Muscle of leg (tissue), 16 donors: ENCODE measurements around the gene DTYMK. TPM values are rescaled to one million over a fixed set of nuclear protein-coding genes. Genes with fewer than 3 reads are reported as not detected.
"Not testable (repeated sequence)": the region's sequence is repeated elsewhere in the genome, so short reads cannot be mapped to it uniquely, and the experiment has no call there.

ENCODE experiments used
- DNase-seq: peaks from one replicate; pipeline ENCODE4 v3.0.0; 2013
- H3K27ac ChIP-seq: one replicate; pipeline ENCODE4 v1.5.1; 2013; ENCODE audit warnings: mild to moderate bottlenecking, low read length, control low read depth
- H3K27me3 ChIP-seq: one replicate; pipeline ENCODE4 v1.6.1; 2013; ENCODE audit warnings: low read length; ENCODE audit not compliant: control insufficient read depth, insufficient read depth
- H3K36me3 ChIP-seq: one replicate; pipeline ENCODE4 v1.6.1; 2013; ENCODE audit warnings: low read length; ENCODE audit not compliant: control insufficient read depth, insufficient read depth
- H3K4me1 ChIP-seq: one replicate; pipeline ENCODE4 v1.6.1; 2013; ENCODE audit warnings: low read length; ENCODE audit not compliant: control insufficient read depth, insufficient read depth
- H3K4me3 ChIP-seq: one replicate; pipeline ENCODE4 v1.5.1; 2013; ENCODE audit warnings: low read length, control low read depth
- H3K9me3 ChIP-seq: replicated peaks from 2 replicates; pipeline ENCODE4 v1.6.1; 2013; ENCODE audit warnings: low read depth, low read length; ENCODE audit not compliant: control insufficient read depth
- WGBS: methylation state at CpG from one replicate; pipeline ENCODE4 v1.1.5; 2013; ENCODE audit warnings: missing lambda C conversion rate; ENCODE audit not compliant: insufficient coverage; 5-methylcytosine and 5-hydroxymethylcytosine counted together
- long read RNA-seq, 11 donors: transcript quantifications; one replicate each; lab custom pipeline, GENCODE V29; 2026
- polyA plus RNA-seq, 8 donors: library from polyadenylated mRNA; unstranded; fragments of 120-200 nt; gene quantifications; one replicate each; pipeline versions ENCODE4 v1.2.1 to v1.2.3, GENCODE V29; 2013; ENCODE audit warnings: inconsistent platforms in 1 of 8, low replicate concordance in 1 of 8; ENCODE audit not compliant: insufficient read length in 8 of 8, insufficient read depth in 1 of 8
- total RNA-seq: library from RNA; stranded (reverse); fragments of 120-200 nt; gene quantifications from one replicate; pipeline ENCODE4 v1.2.4, GENCODE V29; 2013

Gene DTYMK
- total RNA-seq = 22.7 TPM
- 10 to 100 TPM; 24.9 to 35.1 (median 28.6) TPM for polyA plus RNA-seq
- long read RNA-seq, donor 1, partial matches to known transcripts = 8 of 12 reads
- long read RNA-seq, donor 1, other reads (novel, unspliced or antisense) = 0 of 12 reads
- long read RNA-seq, donor 2, partial matches to known transcripts = 0 of 3 reads
- long read RNA-seq, donor 2, other reads (novel, unspliced or antisense) = 0 of 3 reads
- long read RNA-seq, donor 3, transcript DTYMK-201 (5 exons, 1,232 nt) = major isoform, 12 of 33 reads
- long read RNA-seq, donor 3, partial matches to known transcripts = 17 of 33 reads
- long read RNA-seq, donor 3, other reads (novel, unspliced or antisense) = 0 of 33 reads
- long read RNA-seq, donor 4, transcript DTYMK-202 (4 exons, 1,089 nt) = minor isoform, 6 of 19 reads
- long read RNA-seq, donor 4, transcript DTYMK-201 (5 exons, 1,232 nt) = major isoform, 13 of 19 reads
- long read RNA-seq, donor 4, partial matches to known transcripts = 0 of 19 reads
- long read RNA-seq, donor 4, other reads (novel, unspliced or antisense) = 0 of 19 reads
- long read RNA-seq, donor 5, transcript DTYMK-201 (5 exons, 1,232 nt) = major isoform, 31 of 78 reads
- long read RNA-seq, donor 5, transcript DTYMK-202 (4 exons, 1,089 nt) = minor isoform, 5 of 78 reads
- long read RNA-seq, donor 5, partial matches to known transcripts = 40 of 78 reads
- long read RNA-seq, donor 5, other reads (novel, unspliced or antisense) = 0 of 78 reads
- long read RNA-seq, donor 6, transcript DTYMK-202 (4 exons, 1,089 nt) = minor isoform, 5 of 35 reads
- long read RNA-seq, donor 6, transcript DTYMK-201 (5 exons, 1,232 nt) = major isoform, 18 of 35 reads
- long read RNA-seq, donor 6, partial matches to known transcripts = 12 of 35 reads
- long read RNA-seq, donor 6, other reads (novel, unspliced or antisense) = 0 of 35 reads
- long read RNA-seq, donor 7, transcript DTYMK-201 (5 exons, 1,232 nt) = major isoform, 10 of 29 reads
- long read RNA-seq, donor 7, partial matches to known transcripts = 15 of 29 reads
- long read RNA-seq, donor 7, other reads (novel, unspliced or antisense) = 0 of 29 reads
- long read RNA-seq, donor 8, partial matches to known transcripts = 0 of 3 reads
- long read RNA-seq, donor 8, other reads (novel, unspliced or antisense) = 0 of 3 reads
- long read RNA-seq, donor 9, transcript DTYMK-201 (5 exons, 1,232 nt) = major isoform, 9 of 34 reads
- long read RNA-seq, donor 9, partial matches to known transcripts = 21 of 34 reads
- long read RNA-seq, donor 9, other reads (novel, unspliced or antisense) = 0 of 34 reads
- long read RNA-seq, donor 10, transcript DTYMK-202 (4 exons, 1,089 nt) = minor isoform, 5 of 36 reads
- long read RNA-seq, donor 10, transcript DTYMK-201 (5 exons, 1,232 nt) = major isoform, 16 of 36 reads
- long read RNA-seq, donor 10, partial matches to known transcripts = 15 of 36 reads
- long read RNA-seq, donor 10, other reads (novel, unspliced or antisense) = 0 of 36 reads
- long read RNA-seq, donor 11, partial matches to known transcripts = 16 of 21 reads
- long read RNA-seq, donor 11, other reads (novel, unspliced or antisense) = 0 of 21 reads

- peaks cover 56% of the 10 kb centered on the region for H3K36me3 ChIP-seq
- H3K27ac ChIP-seq = peak within 1 kb of the TSS; percentile 75
- WGBS = under 1% methylated on average over 102 of the region's 102 CpGs
- H3K27me3 ChIP-seq = no peaks in the 10 kb centered on the region
- peak within 1 kb of the TSS; percentile 74 for H3K4me3 ChIP-seq
- H3K4me1 ChIP-seq = peaks cover 19% of the 10 kb centered on the region
- no peaks in the 10 kb centered on the region for H3K9me3 ChIP-seq
- peak; percentile 99 for DNase-seq
Observed at GRCh38 chr2:241686650-241687425, at the start of gene DTYMK. Gene DTYMK, minus strand, starts transcription at chr2:241686815. Its CDS starts 32 bp downstream, at chr2:241686783.

- Histone ChIP-seq H3K36me3 (peaks cover 14% of the 10 kb centered on the region), H3K27me3 (no peaks in the 10 kb centered on the region), H3K9me3 (no peaks in the 10 kb centered on the region), H3K4me3 (no peak overlapping the region), H3K27ac (no peak overlapping the region), H3K4me1 (peaks cover 10% of the 10 kb centered on the region)
- DNase-seq = no peak
- WGBS = 100% methylated on average over 1 of the region's 3 CpGs
Observed at GRCh38 chr2:241736111-241736510, 49.5 kb upstream of the DTYMK start.

- DNase-seq = peak; percentile 94
- Histone ChIP-seq H3K27ac (peak within 1 kb of the TSS; percentile 81), H3K27me3 (no peaks in the 10 kb centered on the region), H3K9me3 (no peaks in the 10 kb centered on the region), H3K36me3 (peaks cover 14% of the 10 kb centered on the region), H3K4me1 (peaks cover 10% of the 10 kb centered on the region), H3K4me3 (peak within 1 kb of the TSS; percentile 76)
- WGBS = under 1% methylated on average over 98 of the region's 98 CpGs
Observed at GRCh38 chr2:241734467-241735208, 48.0 kb upstream of the DTYMK start, which contains the start of gene D2HGDH. Gene D2HGDH, plus strand, starts transcription at chr2:241734630. Its CDS starts 595 bp downstream, at chr2:241735225.

- Histone ChIP-seq H3K36me3 (peaks cover 13% of the 10 kb centered on the region), H3K4me3 (peak overlapping the region; percentile 47), H3K27me3 (no peaks in the 10 kb centered on the region), H3K27ac (no peak overlapping the region), H3K4me1 (peaks cover 10% of the 10 kb centered on the region), H3K9me3 (no peaks in the 10 kb centered on the region)
- 2% methylated on average over 25 of the region's 25 CpGs for WGBS
- DNase-seq = no peak
Observed at GRCh38 chr2:241734208-241734466, 47.5 kb upstream of the DTYMK start.

GRCh38 chr2:241733391-241734207, 47.0 kb upstream of the DTYMK start:
- no peaks in the 10 kb centered on the region for H3K27me3 ChIP-seq
- DNase-seq = peak; percentile 12
- H3K36me3 ChIP-seq = peaks cover 8% of the 10 kb centered on the region
- peaks cover 10% of the 10 kb centered on the region for H3K4me1 ChIP-seq
- H3K27ac ChIP-seq = no peak overlapping the region
- no peaks in the 10 kb centered on the region for H3K9me3 ChIP-seq
- 68% methylated on average over 7 of the region's 23 CpGs for WGBS
- H3K4me3 ChIP-seq = peak overlapping the region; percentile 47

GRCh38 chr2:241732513-241733186, 46.0 kb upstream of the DTYMK start:
- not testable (repeated sequence) for H3K27me3 ChIP-seq, H3K27ac ChIP-seq, H3K4me3 ChIP-seq, H3K9me3 ChIP-seq, H3K36me3 ChIP-seq
- peak; percentile 51 for DNase-seq
- peaks cover 17% of the 10 kb centered on the region for H3K4me1 ChIP-seq
- WGBS = 96% methylated on average over 5 of the region's 26 CpGs

GRCh38 chr2:241730671-241731293, 44.2 kb upstream of the DTYMK start:
- Histone ChIP-seq H3K9me3 (no peaks in the 10 kb centered on the region), H3K27ac (no peak overlapping the region), H3K36me3 (no peaks in the 10 kb centered on the region), H3K4me1 (peaks cover 17% of the 10 kb centered on the region), H3K4me3 (no peak overlapping the region), H3K27me3 (no peaks in the 10 kb centered on the region)
- DNase-seq = no peak
- 76% methylated on average over 5 of the region's 12 CpGs for WGBS
